GM12878 (cell line): Measurements from ENCODE around the gene SCARB2. TPM values are rescaled to one million over a fixed set of nuclear protein-coding genes. Genes with fewer than 3 reads are reported as not detected.

Experiments
- ATAC-seq: fragments of 200-7000 bp; cut with Tn5 transposase; 3 replicates; pipeline ENCODE4 v1.9.1; 2020; ENCODE audit warnings: mild to moderate bottlenecking, moderate library complexity
- BruUV-seq: library from RNA; stranded (reverse); fragments of 400-500 nt; replicated peaks from 2 replicates; lab custom pipeline; 2021; lab: Mats Ljungman, UMichigan
- CTCF ChIA-PET: fragments of 300-600 bp; sonication (Branson Sonifier 250); formaldehyde crosslinking; extraction: SDS; loops from one replicate; lab custom pipeline; 2021; ENCODE audit warnings: inconsistent platforms; lab: Yijun Ruan, JAX
- POLR2A ChIA-PET: fragments of 350-600 bp; formaldehyde crosslinking; extraction: SDS; loops from one replicate; lab custom pipeline; 2021; ENCODE audit warnings: inconsistent platforms; lab: Charles Lee
- RAD21 ChIA-PET: fragments of 300-600 bp; sonication (Branson Sonifier 250); formaldehyde crosslinking; loops from one replicate; lab custom pipeline; 2023; ENCODE audit warnings: antibody characterized with exemption; ENCODE audit not compliant: unreplicated experiment; lab: Charles Lee
- SMC1A ChIA-PET: fragments of 300-600 bp; sonication (Branson Sonifier 250); formaldehyde crosslinking; loops from one replicate; lab custom pipeline; 2023; ENCODE audit not compliant: unreplicated experiment, uncharacterized antibody; lab: Charles Lee
- DNase-seq: peaks from one replicate; pipeline ENCODE4 v3.0.0-alpha.2; 2011; ENCODE audit warnings: low read depth, low spot score
- FAIRE-seq: peaks from 3 replicates; lab custom pipeline; 2011; peaks lifted over from hg19 to GRCh38; lab: Jason Lieb, UNC
- H2AFZ ChIP-seq: 2 replicates; pipeline ENCODE4 v1.6.0; 2011; ENCODE audit warnings: low read depth, low read length, control low read depth; ENCODE audit not compliant: control insufficient read depth
- H3K27ac ChIP-seq: 2 replicates; pipeline ENCODE4 v1.5.1; 2011; ENCODE audit warnings: control low read depth; ENCODE audit not compliant: control insufficient read depth, insufficient read depth
- H3K27me3 ChIP-seq, 2 experiments: replicated peaks in 1 of 2; 2 replicates each; pipeline versions ENCODE4 v1.6.0 to v1.6.1; 2011; ENCODE audit warnings: low read length in 1 of 2; ENCODE audit not compliant: control insufficient read depth in 2 of 2, insufficient read depth in 2 of 2
- H3K36me3 ChIP-seq, 2 experiments: 2 replicates each; pipeline ENCODE4 v1.5.1; 2011; ENCODE audit warnings: low read length in 1 of 2; ENCODE audit not compliant: control insufficient read depth in 2 of 2, insufficient read depth in 2 of 2
- H3K4me1 ChIP-seq: 2 replicates; pipeline ENCODE4 v1.6.1; 2011; ENCODE audit warnings: mild to moderate bottlenecking, low read length, moderate library complexity, mixed read lengths; ENCODE audit not compliant: control insufficient read depth, insufficient read depth
- H3K4me2 ChIP-seq: 2 replicates; pipeline ENCODE4 v1.6.0; 2011; ENCODE audit warnings: control low read depth; ENCODE audit not compliant: control insufficient read depth, insufficient read depth
- H3K4me3 ChIP-seq: fragments of 200-600 bp; sonication (generic); 2 replicates; pipeline ENCODE4 v1.5.1; 2016
- H3K79me2 ChIP-seq: 2 replicates; pipeline ENCODE4 v1.6.0; 2011; ENCODE audit warnings: low read length; ENCODE audit not compliant: control insufficient read depth, insufficient read depth
- H3K9ac ChIP-seq: 2 replicates; pipeline ENCODE4 v1.8.0; 2011; ENCODE audit warnings: low read length, control low read depth, mixed read lengths; ENCODE audit not compliant: control insufficient read depth, insufficient read depth
- H3K9me3 ChIP-seq: replicated peaks from 3 replicates; pipeline ENCODE4 v1.5.1; 2011; ENCODE audit warnings: mild to moderate bottlenecking, low read length; ENCODE audit not compliant: control insufficient read depth, insufficient read depth
- H4K20me1 ChIP-seq: 2 replicates; pipeline ENCODE4 v1.6.0; 2011; ENCODE audit not compliant: control insufficient read depth, insufficient read depth
- CHD4 ChIP-seq: fragments of 200-600 bp; sonication (generic); IDR thresholded peaks from 2 replicates; pipeline ENCODE4 v1.6.1; 2016; ENCODE audit warnings: mild to moderate bottlenecking
- HCFC1 ChIP-seq: fragments of 150-350 bp; IDR thresholded peaks from 2 replicates; pipeline ENCODE4 v1.6.1; 2014; ENCODE audit warnings: low read length
- HDAC2 ChIP-seq: fragments of 200-600 bp; sonication (generic); IDR thresholded peaks from 2 replicates; pipeline ENCODE4 v1.6.1; 2017
- HSF1 ChIP-seq: fragments of 150-350 bp; IDR thresholded peaks from 2 replicates; pipeline ENCODE4 v1.6.1; 2014; ENCODE audit warnings: mild to moderate bottlenecking, low read depth, low read length
- POLR2A ChIP-seq: IDR thresholded peaks from 2 replicates; pipeline ENCODE4 v1.6.1; 2011; ENCODE audit warnings: low read depth, mild to moderate bottlenecking, low read length
- RB1 ChIP-seq: fragments of 450-650 bp; formaldehyde crosslinking; IDR thresholded peaks from 2 replicates; pipeline ENCODE4 v1.6.1; 2017; ENCODE audit warnings: mild to moderate bottlenecking, borderline replicate concordance
- SMARCA5 ChIP-seq: fragments of 450-650 bp; IDR thresholded peaks from 2 replicates; pipeline ENCODE4 v1.6.1; 2017; ENCODE audit warnings: mild to moderate bottlenecking
- SP1 ChIP-seq: IDR thresholded peaks from one replicate; pipeline ENCODE4 v1.6.1; 2011; ENCODE audit warnings: low read depth, low read length
- WGBS: methylation state at CpG from one replicate; pipeline ENCODE4 v1.1.6; 2016; ENCODE audit warnings: low lambda C conversion rate; ENCODE audit not compliant: insufficient replicate concordance, insufficient coverage; ENCODE audit errors: missing lambda C conversion rate; 5-methylcytosine and 5-hydroxymethylcytosine counted together
- in situ Hi-C: fragments of 300-500 bp; cut with MboI; formaldehyde crosslinking; loops from 9 replicates; pipeline ENCODE4 v1.14.3; 2018; ENCODE audit warnings: mixed read lengths
- intact Hi-C: fragments of 100-400 bp; cut with micrococcal nuclease; formaldehyde crosslinking; loops from one replicate; pipeline ENCODE4 v1.14.2; 2022; ENCODE audit not compliant: unreplicated experiment
- polyA plus RNA-seq, 11 experiments: library from polyadenylated mRNA; depleted of rRNA in 4 of 11; unstranded in 6 of 11; stranded (reverse) in 5 of 11; fragments of >200 nt; fragmentation: Nextera tagmentation in 4 of 11; fragmentation: Illumina TruSeq in 1 of 11; extraction: Ambion mirVana in 4 of 11; extraction: Trizol in 1 of 11; gene quantifications; 1 replicate in 1 of 11; 2 replicates in 10 of 11; pipeline versions ENCODE4 v1.2.1 to v1.2.3, GENCODE V29; 2011 to 2016; ENCODE audit warnings: inconsistent platforms in 2 of 11, missing spikeins in 2 of 11, low read depth in 1 of 11
- total RNA-seq, 4 experiments: library from RNA; depleted of rRNA in 3 of 4; stranded (reverse); fragments of >200 nt in 3 of 4; fragmentation: Illumina TruSeq in 1 of 4; extraction: Trizol in 1 of 4; gene quantifications; 2 replicates each; pipeline versions ENCODE4 v1.2.1 to v1.2.3, GENCODE V29; 2013 to 2021

The SCARB2 gene
- total and polyA plus RNA-seq, 10 of the 15 experiments (the other 5 are each of a cell fraction or from before 2014, with no cell fraction given), result 2.1 to 11.7 (median 9.5) TPM

GRCh38 chr4:76204936-76205335 lies 8.7 kb downstream of the SCARB2 start (continued):
- TF ChIP-seq HCFC1 (no peak), CHD4 (no peak), HSF1 (no peak), POLR2A (no peak), RB1 (no peak), SMARCA5 (no peak), HDAC2 (no peak)

GRCh38 chr4:76203541-76203940 lies 10.1 kb downstream of the SCARB2 start:
- ChIA-PET SMC1A (interaction anchor here (1.1 kb wide), 1 partner anchor 23 kb away, joined by 4 read pairs; no protein-coding TSS in a partner anchor), CTCF (no interaction called here)
- FAIRE-seq, result no peak
- H3K9ac ChIP-seq, result no peak overlapping the region
- no peaks in the 10 kb centered on the region for H3K9me3 ChIP-seq
- BruUV-seq, result no TSS peak
- no peak for DNase-seq
- peaks cover 2% of the 10 kb centered on the region for H3K79me2 ChIP-seq
- H3K27me3 ChIP-seq, result no peaks in the 10 kb centered on the region
- intact Hi-C loops, result no loop called here
- no peak overlapping the region for H3K27ac ChIP-seq
- no peak overlapping the region for H2AFZ ChIP-seq
- ATAC-seq, result no peak
- H3K4me2 ChIP-seq, result no peak overlapping the region
- no peak for TF ChIP-seq SP1
- TF ChIP-seq, all 136 proteins: peak for 0
- H4K20me1 ChIP-seq, result no peaks in the 10 kb centered on the region
- H3K36me3 ChIP-seq, result no peaks in the 10 kb centered on the region
- in situ Hi-C loops, result no loop called here
- ChIA-PET POLR2A (interaction anchor here (0.6 kb wide), 1 partner anchor 225 kb away, joined by 5 read pairs; no protein-coding TSS in a partner anchor), RAD21 (no interaction called here)
- peaks cover 34% of the 10 kb centered on the region for H3K4me1 ChIP-seq
- WGBS, result 80% methylated on average over 4 of the region's 4 CpGs
- no peak overlapping the region for H3K4me3 ChIP-seq
